GM13977 (cell line): ENCODE measurements around the gene RBP3.

Experiments
- DNase-seq: peaks from one replicate; pipeline ENCODE4 v3.0.0; 2012; ENCODE audit warnings: low spot score
- in situ Hi-C: fragments of 300-500 bp; cut with MboI; formaldehyde crosslinking; loops from one replicate; pipeline ENCODE4 v1.12.0; 2022; ENCODE audit warnings: low sequenced_read_pairs, low pct_unique_long_range_greater_than_20kb, mixed read lengths, inconsistent platforms; ENCODE audit not compliant: unreplicated experiment
- TF ChIP-seq, protein P1 (sequence below): IDR thresholded peaks from 2 replicates; pipeline ENCODE4 v1.5.1; 2012; ENCODE audit warnings: mild to moderate bottlenecking, control low read depth; ENCODE audit not compliant: insufficient read depth; ENCODE audit errors: extremely low read depth, missing control alignments

Gene RBP3

DNA sequence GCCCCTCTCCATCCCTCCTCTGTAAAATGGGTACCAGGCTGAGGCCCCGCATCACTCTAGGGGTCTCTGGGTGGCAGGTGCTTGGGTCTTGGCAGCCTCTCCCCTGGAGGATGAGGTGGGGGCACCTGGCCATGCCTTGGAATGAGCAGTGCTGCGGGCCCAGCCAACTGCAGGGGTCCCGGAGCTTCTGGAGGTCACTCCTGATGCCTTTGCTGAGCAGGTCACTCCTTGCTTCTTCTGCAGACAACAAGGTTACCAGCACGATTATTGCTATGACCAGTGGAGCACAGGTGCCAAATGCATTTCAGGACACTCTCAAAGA, 58.3 kb downstream of the RBP3 start:
- DNase-seq: no peak
- in situ Hi-C loops: no loop called here
- TF ChIP-seq, protein P1, sequence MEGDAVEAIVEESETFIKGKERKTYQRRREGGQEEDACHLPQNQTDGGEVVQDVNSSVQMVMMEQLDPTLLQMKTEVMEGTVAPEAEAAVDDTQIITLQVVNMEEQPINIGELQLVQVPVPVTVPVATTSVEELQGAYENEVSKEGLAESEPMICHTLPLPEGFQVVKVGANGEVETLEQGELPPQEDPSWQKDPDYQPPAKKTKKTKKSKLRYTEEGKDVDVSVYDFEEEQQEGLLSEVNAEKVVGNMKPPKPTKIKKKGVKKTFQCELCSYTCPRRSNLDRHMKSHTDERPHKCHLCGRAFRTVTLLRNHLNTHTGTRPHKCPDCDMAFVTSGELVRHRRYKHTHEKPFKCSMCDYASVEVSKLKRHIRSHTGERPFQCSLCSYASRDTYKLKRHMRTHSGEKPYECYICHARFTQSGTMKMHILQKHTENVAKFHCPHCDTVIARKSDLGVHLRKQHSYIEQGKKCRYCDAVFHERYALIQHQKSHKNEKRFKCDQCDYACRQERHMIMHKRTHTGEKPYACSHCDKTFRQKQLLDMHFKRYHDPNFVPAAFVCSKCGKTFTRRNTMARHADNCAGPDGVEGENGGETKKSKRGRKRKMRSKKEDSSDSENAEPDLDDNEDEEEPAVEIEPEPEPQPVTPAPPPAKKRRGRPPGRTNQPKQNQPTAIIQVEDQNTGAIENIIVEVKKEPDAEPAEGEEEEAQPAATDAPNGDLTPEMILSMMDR: no peak

DNA sequence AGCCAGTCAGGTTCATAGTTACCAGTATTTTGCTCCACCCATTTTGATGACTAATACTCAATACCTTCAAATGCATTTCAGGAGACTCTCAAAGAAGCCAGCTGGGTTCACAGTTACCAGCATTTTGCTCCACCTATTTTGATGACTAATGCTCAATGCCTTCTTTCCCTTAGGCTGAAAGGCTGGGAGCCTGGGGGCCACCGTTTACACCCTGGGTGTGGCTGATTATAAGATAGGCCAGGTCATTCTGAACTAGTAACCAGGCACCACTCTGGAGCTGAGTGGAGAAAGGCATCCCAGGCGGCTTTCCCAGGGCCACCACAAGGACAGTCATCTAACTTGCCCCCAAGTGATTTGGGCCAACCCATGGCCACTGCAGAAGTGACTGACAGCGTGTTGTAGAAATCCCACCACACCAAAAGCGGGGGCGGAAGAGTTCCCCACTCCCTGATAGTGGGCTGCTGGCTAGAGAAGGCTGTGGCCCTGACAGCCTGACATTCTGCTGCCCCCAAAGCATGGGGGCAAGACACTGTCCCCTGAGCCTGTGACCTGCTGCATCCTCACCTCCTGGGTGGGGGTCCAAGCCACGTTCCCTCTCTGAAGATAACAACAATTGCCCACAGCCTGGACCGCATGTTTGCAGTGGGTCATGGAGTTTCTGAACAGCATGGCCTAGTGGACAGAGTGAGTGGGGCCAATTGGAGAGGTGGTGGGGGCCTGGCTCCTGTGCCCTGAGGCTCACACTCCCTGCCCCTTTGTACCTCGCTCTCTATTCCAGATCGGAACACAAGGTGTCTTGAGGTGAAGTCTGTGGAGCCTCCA, 58.9 kb downstream of the RBP3 start:
- no peak for DNase-seq
- TF ChIP-seq, protein P1: no peak
- in situ Hi-C loops: no loop called here
